Neuronal stem cell (in vitro differentiated cells): Measurements from ENCODE around the gene SPATA4.

Experiments
- DNase-seq: peaks from one replicate; pipeline ENCODE4 v3.0.0-alpha.2; 2013; ENCODE audit warnings: low spot score
- H2AFZ ChIP-seq: one replicate; pipeline ENCODE4 v1.6.1; 2013; ENCODE audit warnings: mild to moderate bottlenecking, low read length, inconsistent platforms
- H2AK5ac ChIP-seq: 2 replicates; pipeline ENCODE4 v1.6.1; 2013; ENCODE audit warnings: low read depth, mild to moderate bottlenecking, inconsistent platforms, low read length, moderate library complexity, mixed read lengths
- H2BK120ac ChIP-seq: 2 replicates; pipeline ENCODE4 v1.6.1; 2013; ENCODE audit warnings: low read depth, mild to moderate bottlenecking, inconsistent platforms, low read length, moderate library complexity, mixed read lengths
- H2BK12ac ChIP-seq: one replicate; pipeline ENCODE4 v1.6.1; 2013; ENCODE audit warnings: low read length, inconsistent platforms
- H2BK15ac ChIP-seq: 2 replicates; pipeline ENCODE4 v1.6.1; 2013; ENCODE audit warnings: mild to moderate bottlenecking, low read length, inconsistent platforms, mixed read lengths
- H2BK5ac ChIP-seq: one replicate; pipeline ENCODE4 v1.6.1; 2013; ENCODE audit warnings: inconsistent platforms, mild to moderate bottlenecking, low read length, moderate library complexity
- H3K14ac ChIP-seq: one replicate; pipeline ENCODE4 v1.6.1; 2013; ENCODE audit warnings: low read length, inconsistent platforms
- H3K18ac ChIP-seq: 2 replicates; pipeline ENCODE4 v1.6.1; 2013; ENCODE audit warnings: low read length, inconsistent platforms
- H3K23ac ChIP-seq: 2 replicates; pipeline ENCODE4 v1.6.1; 2013; ENCODE audit warnings: low read depth, mild to moderate bottlenecking, mixed read lengths, low read length, inconsistent platforms; ENCODE audit not compliant: poor library complexity
- H3K27ac ChIP-seq: replicated peaks from 3 replicates; pipeline ENCODE4 v1.5.1; 2013; ENCODE audit warnings: low read length, inconsistent platforms
- H3K27me3 ChIP-seq, 3 experiments: 2 replicates each; pipeline ENCODE4 v1.6.1; 2013; ENCODE audit warnings: low read length in 3 of 3, mild to moderate bottlenecking in 2 of 3, inconsistent platforms in 1 of 3, low read depth in 1 of 3, mixed read lengths in 1 of 3, moderate library complexity in 1 of 3; ENCODE audit not compliant: control insufficient read depth in 3 of 3, insufficient read depth in 3 of 3
- H3K36me3 ChIP-seq, 2 donors: replicated peaks in 1 of 2; 2 replicates each; pipeline ENCODE4 v1.6.1; 2013; ENCODE audit warnings: low read length in 2 of 2; ENCODE audit not compliant: control insufficient read depth in 2 of 2, insufficient read depth in 2 of 2
- H3K4ac ChIP-seq: 2 replicates; pipeline ENCODE4 v1.6.1; 2013; ENCODE audit warnings: inconsistent platforms, mild to moderate bottlenecking, low read length, moderate library complexity
- H3K4me1 ChIP-seq, 2 donors: 1 replicate in 1 of 2; 2 replicates in 1 of 2; pipeline ENCODE4 v1.6.1; 2013; ENCODE audit warnings: low read length in 2 of 2, low read depth in 1 of 2; ENCODE audit not compliant: control insufficient read depth in 2 of 2, insufficient read depth in 1 of 2
- H3K4me2 ChIP-seq: one replicate; pipeline ENCODE4 v1.6.1; 2013; ENCODE audit warnings: mild to moderate bottlenecking, low read length, inconsistent platforms; ENCODE audit not compliant: insufficient read depth, poor library complexity, severe bottlenecking
- H3K4me3 ChIP-seq, 2 donors: 2 replicates each; pipeline ENCODE4 v1.5.1; 2013; ENCODE audit warnings: low read length in 2 of 2, mild to moderate bottlenecking in 2 of 2, inconsistent platforms in 1 of 2, moderate library complexity in 1 of 2
- H3K79me1 ChIP-seq: one replicate; pipeline ENCODE4 v1.6.1; 2013; ENCODE audit warnings: low read depth, mild to moderate bottlenecking, inconsistent platforms, low read length, moderate library complexity
- H3K9ac ChIP-seq: one replicate; pipeline ENCODE4 v1.6.1; 2013; ENCODE audit warnings: mild to moderate bottlenecking, low read depth, low read length, inconsistent platforms; ENCODE audit not compliant: poor library complexity
- H3K9me3 ChIP-seq, 2 donors: replicated peaks in 1 of 2; 2 replicates each; pipeline versions ENCODE3 to v1.6.1; 2013; ENCODE audit warnings: low read length in 2 of 2, mild to moderate bottlenecking in 2 of 2, inconsistent platforms in 1 of 2, low read depth in 1 of 2, mixed read lengths in 1 of 2, moderate library complexity in 1 of 2; ENCODE audit not compliant: control insufficient read depth in 2 of 2, insufficient read depth in 1 of 2
- H4K8ac ChIP-seq: one replicate; pipeline ENCODE4 v1.6.1; 2013; ENCODE audit warnings: low read depth, mild to moderate bottlenecking, inconsistent platforms, low read length, moderate library complexity
- H4K91ac ChIP-seq: one replicate; pipeline ENCODE4 v1.6.1; 2013; ENCODE audit warnings: low read length, low read depth, mild to moderate bottlenecking, inconsistent platforms; ENCODE audit not compliant: poor library complexity
- WGBS, 2 donors: extraction: QIAGEN DNeasy Blood & Tissue Kit; methylation state at CpG; one replicate each; pipeline ENCODE4 v1.1.7; 2013; ENCODE audit warnings: missing lambda C conversion rate in 2 of 2, mixed read lengths in 1 of 2; ENCODE audit not compliant: insufficient read length in 2 of 2, insufficient replicate concordance in 1 of 2; ENCODE audit errors: extremely low coverage in 2 of 2; 5-methylcytosine and 5-hydroxymethylcytosine counted together

SPATA4 gene

GRCh38 chr4:176150356-176150682 lies 45.1 kb downstream of the SPATA4 start:
- no peak overlapping the region for H2BK120ac ChIP-seq

DNA sequence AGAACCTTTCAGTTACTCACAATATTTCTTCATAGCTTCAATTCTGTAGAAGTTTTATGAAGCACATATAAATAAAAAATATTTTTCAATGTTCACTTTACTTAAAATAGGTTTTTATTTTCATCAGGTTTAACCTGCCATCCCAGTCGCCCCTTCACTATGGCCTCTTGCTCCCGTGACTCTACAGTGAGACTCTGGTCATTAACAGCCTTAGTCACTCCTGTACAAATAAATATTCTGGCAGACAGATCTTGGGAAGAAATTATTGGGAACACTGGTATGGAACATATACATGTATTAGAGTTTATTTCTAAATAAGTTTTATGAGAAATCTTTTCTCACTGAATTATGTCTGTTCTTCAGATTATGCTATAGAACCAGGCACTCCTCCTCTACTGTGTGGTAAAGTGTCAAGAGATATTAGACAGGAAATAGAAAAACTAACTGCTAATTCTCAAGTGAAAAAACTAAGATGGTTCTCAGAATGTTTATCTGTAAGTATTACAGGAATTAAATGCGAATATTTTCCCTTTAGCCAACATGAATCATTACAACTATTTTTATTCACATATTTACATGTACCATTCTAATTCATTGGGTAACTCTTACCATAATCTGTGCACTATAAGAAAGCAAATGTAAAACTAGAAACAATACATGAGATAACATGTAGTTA lies 45.6 kb downstream of the SPATA4 start:
- H3K9me3 ChIP-seq: no peaks in the 10 kb centered on the region
- no peak overlapping the region for H4K8ac ChIP-seq
- H3K27me3 ChIP-seq: no peaks in the 10 kb centered on the region
- H3K79me1 ChIP-seq: no peaks in the 10 kb centered on the region
- H3K4me1 ChIP-seq: no peaks in the 10 kb centered on the region
- no peak overlapping the region for H3K9ac ChIP-seq
- no peak overlapping the region for H3K4ac ChIP-seq
- no peak overlapping the region for H3K4me2 ChIP-seq
- no peak overlapping the region for H3K14ac ChIP-seq
- H4K91ac ChIP-seq: no peak overlapping the region
- no peak overlapping the region for H2BK12ac ChIP-seq
- no peak overlapping the region for H3K23ac ChIP-seq
- H2AK5ac ChIP-seq: no peak overlapping the region
- no peak overlapping the region for H2BK15ac ChIP-seq
- no peak overlapping the region for H3K27ac ChIP-seq
- no peak overlapping the region for H2AFZ ChIP-seq
- no peak overlapping the region for H3K18ac ChIP-seq
- no peak overlapping the region for H2BK5ac ChIP-seq
- no peak overlapping the region for H3K4me3 ChIP-seq
- no peak overlapping the region for H2BK120ac ChIP-seq
- peaks cover 0 to 28% of the 10 kb centered on the region in 2 donors for H3K36me3 ChIP-seq
- no peak for DNase-seq
- no CpG with 5 or more reads among the region's 3 CpGs for WGBS, 2 donors

More at GRCh38 chr4:176150356-176150682, 45.1 kb downstream of the SPATA4 start:
- H3K9me3 ChIP-seq: no peaks in the 10 kb centered on the region
- DNase-seq: no peak
- no peak overlapping the region for H2AFZ ChIP-seq
- H3K79me1 ChIP-seq: no peaks in the 10 kb centered on the region
- H3K27me3 ChIP-seq: no peaks in the 10 kb centered on the region
- no peak overlapping the region for H3K23ac ChIP-seq
- H3K27ac ChIP-seq: no peak overlapping the region
- H4K8ac ChIP-seq: no peak overlapping the region
- no peak overlapping the region for H2BK5ac ChIP-seq
- H2BK15ac ChIP-seq: no peak overlapping the region
- H3K36me3 ChIP-seq: peaks cover 0 to 28% of the 10 kb centered on the region in 2 donors
- no peak overlapping the region for H4K91ac ChIP-seq
- H3K18ac ChIP-seq: no peak overlapping the region
- H3K4me2 ChIP-seq: no peak overlapping the region
- no peak overlapping the region for H2AK5ac ChIP-seq
- H2BK12ac ChIP-seq: no peak overlapping the region
- no peak overlapping the region for H3K9ac ChIP-seq
- no peaks in the 10 kb centered on the region for H3K4me1 ChIP-seq
- H3K4ac ChIP-seq: no peak overlapping the region
- no peak overlapping the region for H3K14ac ChIP-seq
- no peak overlapping the region for H3K4me3 ChIP-seq

GRCh38 chr4:176142253-176142652 lies 53.1 kb downstream of the SPATA4 start:
- Histone ChIP-seq H2AK5ac (no peak overlapping the region), H3K27ac (no peak overlapping the region), H3K36me3 (peaks cover 0 to 2% of the 10 kb centered on the region in 2 donors), H3K18ac (no peak overlapping the region), H3K14ac (no peak overlapping the region), H2BK15ac (no peak overlapping the region), H3K23ac (no peak overlapping the region), H3K9me3 (no peaks in the 10 kb centered on the region), H3K27me3 (no peaks in the 10 kb centered on the region), H3K4me2 (no peak overlapping the region), H3K4me1 (no peaks in the 10 kb centered on the region), H3K4me3 (no peak overlapping the region), H4K8ac (no peak overlapping the region), H4K91ac (no peak overlapping the region), H3K4ac (no peak overlapping the region), H2BK12ac (no peak overlapping the region), H2AFZ (no peak overlapping the region), H3K9ac (no peak overlapping the region), H2BK5ac (no peak overlapping the region), H3K79me1 (no peaks in the 10 kb centered on the region), H2BK120ac (no peak overlapping the region)
- DNase-seq: no peak
- no CpG with 5 or more reads among the region's 2 CpGs for WGBS, 2 donors

GRCh38 chr4:176139518-176139917 lies 55.9 kb downstream of the SPATA4 start:
- H4K91ac ChIP-seq: no peak overlapping the region
- H2AK5ac ChIP-seq: no peak overlapping the region
- no peak for DNase-seq
- no peak overlapping the region for H3K27ac ChIP-seq
- no peak overlapping the region for H3K4ac ChIP-seq
- H3K4me1 ChIP-seq: no peaks in the 10 kb centered on the region
- H2BK120ac ChIP-seq: no peak overlapping the region
- no peak overlapping the region for H3K23ac ChIP-seq
- H3K18ac ChIP-seq: no peak overlapping the region
- no peaks in the 10 kb centered on the region for H3K9me3 ChIP-seq
- no peaks in the 10 kb centered on the region for H3K27me3 ChIP-seq
- H3K9ac ChIP-seq: no peak overlapping the region
- peaks cover 0 to 6% of the 10 kb centered on the region in 2 donors for H3K36me3 ChIP-seq
- no peak overlapping the region for H2BK5ac ChIP-seq
- H3K4me2 ChIP-seq: no peak overlapping the region
- H3K79me1 ChIP-seq: no peaks in the 10 kb centered on the region
- H2AFZ ChIP-seq: no peak overlapping the region
- no peak overlapping the region for H2BK12ac ChIP-seq
- H4K8ac ChIP-seq: no peak overlapping the region
- no peak overlapping the region for H3K4me3 ChIP-seq
- H2BK15ac ChIP-seq: no peak overlapping the region
- H3K14ac ChIP-seq: no peak overlapping the region
